ENCODE results near the gene LEKR1. TPM values are rescaled to one million over a fixed set of nuclear protein-coding genes. Genes with fewer than 3 reads are reported as not detected.
"Not testable (repeated sequence)": the region's sequence is repeated elsewhere in the genome, so short reads cannot be mapped to it uniquely, and the experiment has no call there.

Gene LEKR1
- total and polyA plus RNA-seq, 2 donors (not counting 1 experiment from before 2014, with no cell fraction given), result 0.94 to 4.7 TPM

DNA sequence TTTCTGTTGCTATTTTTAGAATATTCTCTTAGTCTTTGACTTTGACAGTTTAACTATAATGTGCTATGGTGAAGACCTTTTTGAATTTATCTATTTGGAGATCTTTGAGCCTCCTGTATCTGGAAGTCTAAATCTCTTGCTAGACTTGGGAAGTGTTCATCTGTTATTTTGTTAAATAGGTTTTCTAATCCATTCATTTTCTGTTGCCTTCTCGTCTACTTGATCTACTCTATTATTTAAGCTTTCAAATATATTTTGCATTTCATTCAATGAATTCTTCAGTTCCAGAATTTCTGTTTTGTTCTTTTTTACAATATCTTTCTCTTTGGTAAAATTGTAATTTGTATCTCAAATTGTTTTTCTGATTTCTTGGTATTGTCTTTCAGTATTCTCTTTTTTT is 47.8 kb downstream of the LEKR1 start:
- no peak overlapping the region for H3K27ac ChIP-seq (ENCODE audit: low read length in 2 of 2)
- no peak for DNase-seq
- peaks cover 11 to 24% (median 11%) of the 10 kb centered on the region in 3 donors for H3K9me3 ChIP-seq (ENCODE audit: control extremely low read depth in 1 of 3, control insufficient read depth in 2 of 3, insufficient read depth in 1 of 3, low read length in 2 of 3)
- H3K79me2 ChIP-seq (ENCODE audit: control insufficient read depth, insufficient read depth, low read length), result no peaks in the 10 kb centered on the region
- WGBS (ENCODE audit: insufficient coverage), result no CpG with 5 or more reads among the region's 1 CpG
- Mint-ChIP-seq H3K27me3 (no peaks in the 10 kb centered on the region), H3K27ac (no peak overlapping the region), H3K9me3 (ENCODE audit: insufficient read depth) (peaks cover 25% of the 10 kb centered on the region), H3K4me1 (no peaks in the 10 kb centered on the region), H3K4me3 (no peak overlapping the region)
- TF ChIP-seq EZH2 (IDR thresholded peaks at IDR 0.05; ENCODE audit: borderline replicate concordance, insufficient read depth, low read depth, low read length, poor library complexity, severe bottlenecking), result no peak
- H4K20me1 ChIP-seq (ENCODE audit: control insufficient read depth, insufficient read depth, low read length, poor library complexity, severe bottlenecking), result no peaks in the 10 kb centered on the region
- ChIA-PET CTCF (no interaction called here), POLR2A (no interaction called here)
- H3K4me3 ChIP-seq (ENCODE audit: control extremely low read depth in 1 of 5, extremely low read depth in 1 of 5, insufficient read depth in 1 of 5, low read depth in 2 of 5, low read length in 4 of 5), result no peak overlapping the region
- H3K27me3 ChIP-seq (replicated peaks in 1 of 4; ENCODE audit: control extremely low read depth in 1 of 4, control insufficient read depth in 3 of 4, insufficient read depth in 4 of 4, low read length in 3 of 4), result no peaks in the 10 kb centered on the region
- no peak overlapping the region for H3K9ac ChIP-seq (ENCODE audit: low read length)
- no peaks in the 10 kb centered on the region for H3K36me3 ChIP-seq (replicated peaks in 1 of 2; ENCODE audit: control extremely low read depth in 1 of 2, control insufficient read depth in 1 of 2, extremely low read depth in 1 of 2, insufficient read depth in 2 of 2, low read length in 1 of 2)
- H3K4me2 ChIP-seq (replicated peaks; ENCODE audit: low read depth, low read length, poor library complexity, severe bottlenecking), result no peak overlapping the region
- intact Hi-C loops (cut with micrococcal nuclease), result no loop called here
- no peak for ATAC-seq (ENCODE audit: low read depth)
- no peak overlapping the region for H2AFZ ChIP-seq (ENCODE audit: insufficient read depth, low read depth, low read length, poor library complexity, severe bottlenecking)
- H3K4me1 ChIP-seq (ENCODE audit: control insufficient read depth in 2 of 2, insufficient read depth in 2 of 2, low read length in 2 of 2), result no peaks in the 10 kb centered on the region

DNA sequence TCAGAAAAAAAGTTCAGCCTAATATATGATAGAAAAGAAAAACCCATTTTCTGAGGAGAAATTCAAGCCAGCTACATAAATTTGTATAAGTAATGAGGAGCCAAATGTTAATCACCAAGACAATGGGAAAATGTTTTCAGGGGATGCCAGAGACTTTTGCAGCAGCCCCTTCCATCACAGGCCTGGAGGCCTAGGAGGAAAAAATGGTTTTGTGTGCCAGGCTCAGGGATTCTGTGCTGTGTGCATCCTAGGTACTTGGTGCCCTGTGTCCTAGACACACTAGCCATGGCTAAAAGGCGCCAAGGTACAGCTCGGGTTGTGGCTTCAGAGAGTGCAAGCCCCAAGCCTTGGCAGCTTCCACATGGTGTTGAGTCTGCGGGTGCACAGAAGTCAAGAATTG is 53.3 kb downstream of the LEKR1 start:
- H3K4me3 Mint-ChIP-seq; H3K4me1 Mint-ChIP-seq; H3K4me2 ChIP-seq (replicated peaks; ENCODE audit: low read depth, low read length, poor library complexity, severe bottlenecking); H3K4me3 ChIP-seq (ENCODE audit: control extremely low read depth in 1 of 5, extremely low read depth in 1 of 5, insufficient read depth in 1 of 5, low read depth in 2 of 5, low read length in 4 of 5); H3K27me3 ChIP-seq (replicated peaks in 1 of 4; ENCODE audit: control extremely low read depth in 1 of 4, control insufficient read depth in 3 of 4, insufficient read depth in 4 of 4, low read length in 3 of 4); H3K27ac Mint-ChIP-seq; H3K36me3 ChIP-seq (replicated peaks in 1 of 2; ENCODE audit: control extremely low read depth in 1 of 2, control insufficient read depth in 1 of 2, extremely low read depth in 1 of 2, insufficient read depth in 2 of 2, low read length in 1 of 2); H3K4me1 ChIP-seq (ENCODE audit: control insufficient read depth in 2 of 2, insufficient read depth in 2 of 2, low read length in 2 of 2); H3K27ac ChIP-seq (ENCODE audit: low read length in 2 of 2); H4K20me1 ChIP-seq (ENCODE audit: control insufficient read depth, insufficient read depth, low read length, poor library complexity, severe bottlenecking); DNase-seq; CTCF ChIA-PET; ATAC-seq (ENCODE audit: low read depth); H2AFZ ChIP-seq (ENCODE audit: insufficient read depth, low read depth, low read length, poor library complexity, severe bottlenecking); H3K27me3 Mint-ChIP-seq; intact Hi-C loops (cut with micrococcal nuclease); H3K9ac ChIP-seq (ENCODE audit: low read length); POLR2A ChIA-PET; H3K79me2 ChIP-seq (ENCODE audit: control insufficient read depth, insufficient read depth, low read length): not testable (repeated sequence)
- WGBS (ENCODE audit: insufficient coverage), result 97% methylated on average over 3 of the region's 3 CpGs
- H3K9me3 Mint-ChIP-seq (ENCODE audit: insufficient read depth), result peaks cover 24% of the 10 kb centered on the region
- H3K9me3 ChIP-seq (ENCODE audit: control extremely low read depth in 1 of 3, control insufficient read depth in 2 of 3, insufficient read depth in 1 of 3, low read length in 2 of 3), result peaks cover 5 to 27% (median 20%) of the 10 kb centered on the region in 3 donors
